Kidney epithelial cell (primary cell): ENCODE measurements around the gene KLRF2. TPM values are rescaled to one million over a fixed set of nuclear protein-coding genes. Genes with fewer than 3 reads are reported as not detected.

ENCODE experiments used
- DNase-seq: peaks from one replicate; pipeline ENCODE4 v3.0.0-alpha.2; 2010; ENCODE audit warnings: low read depth
- H3K27me3 ChIP-seq: 2 replicates; pipeline ENCODE4 v1.6.0; 2011; ENCODE audit warnings: low read length; ENCODE audit not compliant: control insufficient read depth, insufficient read depth
- H3K36me3 ChIP-seq: 2 replicates; pipeline ENCODE4 v1.5.1; 2011; ENCODE audit warnings: low read length; ENCODE audit not compliant: control insufficient read depth, insufficient read depth
- H3K4me3 ChIP-seq: 2 replicates; pipeline ENCODE4 v1.5.1; 2011; ENCODE audit warnings: low read depth, mild to moderate bottlenecking, control low read depth, low read length
- CTCF ChIP-seq: IDR thresholded peaks from 2 replicates; pipeline ENCODE4 v1.5.1; 2011; ENCODE audit warnings: mild to moderate bottlenecking, moderate library complexity, low read length, control low read depth, inconsistent platforms; ENCODE audit not compliant: insufficient read depth, poor library complexity, severe bottlenecking
- total RNA-seq: library from RNA; depleted of rRNA; stranded (reverse); fragments of >200 nt; gene quantifications from 2 replicates; pipeline ENCODE4 v1.2.3, GENCODE V29; 2015

Gene KLRF2
- total RNA-seq, 1 donor from 2014 or later, result not detected

GRCh38 chr12:9868311-9868801 lies 12.9 kb upstream of the KLRF2 start:
- no peak overlapping the region for H3K4me3 ChIP-seq
- DNase-seq, result no peak
- H3K27me3 ChIP-seq, result no peaks in the 10 kb centered on the region
- no peak for TF ChIP-seq CTCF
- H3K36me3 ChIP-seq, result no peaks in the 10 kb centered on the region

- TF ChIP-seq CTCF, result no peak
- DNase-seq, result no peak
- Histone ChIP-seq H3K4me3 (no peak overlapping the region), H3K36me3 (no peaks in the 10 kb centered on the region), H3K27me3 (no peaks in the 10 kb centered on the region)
Measured at GRCh38 chr12:9868951-9869306, 12.4 kb upstream of the KLRF2 start.

- Histone ChIP-seq H3K27me3 (no peaks in the 10 kb centered on the region), H3K36me3 (no peaks in the 10 kb centered on the region), H3K4me3 (no peak within 1 kb of the TSS)
- TF ChIP-seq CTCF, result no peak
- peak; percentile 12 for DNase-seq
Measured at GRCh38 chr12:9869307-9870161, 11.8 kb upstream of the KLRF2 start, which contains the start of gene CLEC2B. TSS of gene CLEC2B (minus strand) at chr12:9869354.

- H3K27me3 ChIP-seq, result no peaks in the 10 kb centered on the region
- TF ChIP-seq CTCF, result no peak
- H3K36me3 ChIP-seq, result no peaks in the 10 kb centered on the region
- no peak for DNase-seq
- no peak overlapping the region for H3K4me3 ChIP-seq
Measured at GRCh38 chr12:9870286-9870866, 10.9 kb upstream of the KLRF2 start.

- Histone ChIP-seq H3K36me3 (no peaks in the 10 kb centered on the region), H3K27me3 (no peaks in the 10 kb centered on the region), H3K4me3 (no peak overlapping the region)
- TF ChIP-seq CTCF, result no peak
- DNase-seq, result no peak
Measured at GRCh38 chr12:9872162-9872561, 9.1 kb upstream of the KLRF2 start.
